ES-I3 (cell line): Measurements from ENCODE around the gene HCN1.

Source experiments
- H3K36me3 ChIP-seq: 2 replicates; pipeline ENCODE4 v1.6.1; 2013; ENCODE audit warnings: mild to moderate bottlenecking, low read length, control low read depth, moderate library complexity; ENCODE audit not compliant: insufficient read depth
- H3K4me1 ChIP-seq: 2 replicates; pipeline ENCODE4 v1.6.1; 2013; ENCODE audit warnings: mild to moderate bottlenecking, control low read depth, low read length; ENCODE audit not compliant: insufficient read depth
- H3K9ac ChIP-seq: 2 replicates; pipeline ENCODE4 v1.6.1; 2013; ENCODE audit warnings: low read depth, mild to moderate bottlenecking, low read length, moderate library complexity
- H3K9me3 ChIP-seq: 2 replicates; pipeline ENCODE4 v1.6.1; 2013; ENCODE audit warnings: mild to moderate bottlenecking, low read length, moderate library complexity; ENCODE audit not compliant: control insufficient read depth, insufficient read depth

The HCN1 gene

DNA sequence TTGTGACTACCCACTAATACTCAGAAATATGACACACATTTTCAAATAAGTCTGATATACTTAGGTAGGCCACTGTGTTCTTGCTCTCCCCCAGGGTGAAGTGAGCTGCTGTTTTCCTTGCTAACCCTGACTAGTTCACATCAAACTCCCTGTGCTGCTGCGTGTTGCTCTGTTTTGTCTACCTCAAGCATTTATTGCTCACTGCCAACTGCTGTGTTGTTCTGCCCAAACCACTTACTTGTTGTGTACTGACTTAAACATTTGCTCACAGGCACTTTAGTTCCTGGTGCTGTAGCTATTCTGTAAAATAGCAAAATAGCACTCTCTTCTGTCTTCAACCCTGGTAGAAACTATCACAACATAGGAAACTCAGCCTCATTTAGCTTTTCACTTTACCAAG is 255.7 kb downstream of the HCN1 start:
- Histone ChIP-seq H3K9ac (no peak overlapping the region), H3K9me3 (no peaks in the 10 kb centered on the region), H3K4me1 (no peaks in the 10 kb centered on the region), H3K36me3 (no peaks in the 10 kb centered on the region)

DNA sequence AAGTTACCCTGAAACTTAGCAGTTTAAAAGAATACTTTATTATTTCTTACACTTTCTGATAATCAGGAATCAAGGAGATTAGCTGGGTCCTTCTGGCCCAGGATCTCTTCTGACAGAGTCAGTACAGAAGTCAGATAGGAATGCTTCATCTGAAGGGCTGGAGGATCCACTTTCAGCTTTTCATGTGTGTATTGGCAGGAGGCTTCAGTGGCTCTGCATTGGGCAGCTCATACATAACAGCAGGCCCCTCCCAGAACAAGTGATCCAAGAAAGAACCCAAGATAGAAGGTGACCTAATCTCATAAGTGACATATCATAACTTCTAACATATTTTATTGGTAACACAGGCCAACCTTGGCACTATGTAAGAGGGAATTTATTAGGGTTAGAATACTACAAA is 258.4 kb downstream of the HCN1 start:
- H3K9ac ChIP-seq = no peak overlapping the region
- H3K36me3 ChIP-seq = no peaks in the 10 kb centered on the region
- H3K4me1 ChIP-seq = no peaks in the 10 kb centered on the region
- H3K9me3 ChIP-seq = no peaks in the 10 kb centered on the region

DNA sequence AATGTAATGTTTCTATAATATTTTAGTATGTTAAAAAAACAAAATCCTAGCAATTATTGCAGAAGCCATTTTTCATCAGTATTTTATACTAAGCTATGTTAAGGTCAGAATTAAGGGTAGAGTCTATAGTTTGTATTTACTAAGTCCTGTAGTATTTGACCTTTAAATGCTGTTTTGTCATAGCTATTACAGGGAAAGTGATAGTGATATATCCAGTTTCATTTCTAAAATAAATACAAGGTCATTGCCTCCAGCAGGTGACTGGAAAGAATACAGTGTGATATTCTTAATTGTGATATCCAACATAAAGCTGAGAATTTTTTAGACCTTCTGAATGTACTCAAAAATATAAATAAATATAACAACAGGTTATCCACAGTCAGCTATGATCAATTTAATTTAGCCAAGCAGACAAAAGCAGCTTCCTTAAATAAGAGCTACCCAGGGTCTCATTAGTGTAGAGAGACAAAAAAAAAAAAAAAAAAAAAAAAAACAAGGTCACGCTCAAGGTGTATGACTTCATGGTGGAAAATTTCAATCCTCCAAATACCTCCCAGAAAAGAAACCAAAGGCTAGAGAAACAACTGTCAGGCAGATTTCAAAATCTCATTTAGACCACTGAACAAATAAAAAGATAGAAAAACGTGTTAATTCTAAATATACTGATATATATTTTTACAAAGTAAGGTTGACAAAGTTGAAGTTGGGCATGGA is 278.7 kb downstream of the HCN1 start:
- H3K36me3 ChIP-seq = no peaks in the 10 kb centered on the region; the same call in 1 of the 2 replicates
- no peak overlapping the region for H3K9ac ChIP-seq
- H3K4me1 ChIP-seq = peaks cover under 1% of the 10 kb centered on the region; the same call in 1 of the 2 replicates
- no peaks in the 10 kb centered on the region for H3K9me3 ChIP-seq

DNA sequence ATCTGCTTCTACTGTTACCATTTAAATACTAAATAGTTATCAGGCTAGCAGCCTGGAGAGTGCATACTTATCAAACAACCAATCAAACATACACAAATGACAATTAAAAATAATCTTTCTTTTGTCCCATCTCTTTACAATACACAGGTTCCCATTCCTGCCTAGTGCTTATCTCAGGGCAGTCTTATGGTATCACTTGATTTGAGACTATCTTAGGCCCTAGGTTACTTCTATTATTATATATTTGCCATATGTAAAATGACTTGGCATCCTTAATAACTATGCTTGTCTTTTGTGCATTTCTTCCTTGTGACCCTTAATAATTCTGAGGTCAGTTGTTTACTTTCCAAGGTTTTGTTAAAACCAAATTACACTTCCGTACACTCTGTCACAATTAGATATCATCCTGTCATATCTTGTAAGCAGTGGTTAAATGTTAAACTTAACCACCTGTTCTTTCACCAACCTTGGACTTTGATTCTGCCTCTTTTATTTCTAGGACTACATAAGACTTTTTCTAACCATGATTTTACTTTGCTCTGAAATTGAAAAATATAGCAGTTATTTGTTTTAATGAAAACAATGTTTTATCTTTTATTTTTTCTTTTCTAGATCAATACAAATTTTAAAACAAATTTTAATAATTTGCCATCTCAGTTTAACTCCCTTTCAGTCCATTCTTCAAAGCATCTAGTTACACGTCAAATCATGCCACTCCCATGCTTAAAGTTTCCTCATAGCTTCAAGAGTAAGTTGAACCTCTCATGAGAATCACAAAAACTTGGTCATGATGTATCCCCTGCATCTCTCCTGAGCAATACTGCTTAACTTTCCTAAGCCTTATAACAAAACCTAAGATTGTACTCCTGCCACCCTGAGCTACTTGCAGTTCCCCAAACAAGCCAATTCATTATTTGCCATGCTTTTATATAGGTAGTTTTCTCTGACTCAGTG is 281.3 kb downstream of the HCN1 start:
- Histone ChIP-seq H3K36me3 (no peaks in the 10 kb centered on the region; the same call in 1 of the 2 replicates), H3K9me3 (no peaks in the 10 kb centered on the region), H3K4me1 (peaks cover 8% of the 10 kb centered on the region; the same call in 1 of the 2 replicates), H3K9ac (no peak overlapping the region)

DNA sequence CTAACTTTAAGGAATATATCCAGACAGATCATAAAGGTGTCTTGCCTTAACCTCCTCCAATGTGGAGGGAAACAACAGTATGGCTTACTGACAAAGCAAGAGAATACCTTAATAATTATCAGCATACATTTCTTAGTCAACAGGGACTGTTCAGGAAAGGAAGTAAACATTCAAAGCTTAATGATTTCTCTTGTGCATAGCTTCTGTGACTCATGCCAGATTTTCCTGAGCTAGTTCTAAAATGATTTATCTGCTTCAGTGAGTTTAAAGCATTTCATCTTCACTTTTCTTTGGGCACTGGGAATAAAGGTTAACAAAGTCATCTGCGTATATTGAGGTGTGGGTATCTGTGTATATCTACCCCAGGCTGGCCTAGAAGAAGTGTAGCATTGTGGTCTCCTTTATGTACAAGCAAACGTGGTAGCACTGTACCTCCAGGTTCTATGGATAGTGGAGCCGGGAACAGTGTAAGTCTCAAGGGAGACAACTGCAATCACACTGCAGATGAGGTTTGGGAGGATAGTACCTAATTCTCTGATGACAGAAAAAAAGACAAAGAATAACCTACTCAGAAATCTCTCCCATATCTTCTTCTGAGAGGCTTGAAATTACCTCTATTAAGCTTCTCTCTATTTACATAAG is 284.1 kb downstream of the HCN1 start:
- Histone ChIP-seq H3K9ac (no peak overlapping the region), H3K36me3 (no peaks in the 10 kb centered on the region), H3K9me3 (no peaks in the 10 kb centered on the region), H3K4me1 (peaks cover 8% of the 10 kb centered on the region; the same call in 1 of the 2 replicates)

DNA sequence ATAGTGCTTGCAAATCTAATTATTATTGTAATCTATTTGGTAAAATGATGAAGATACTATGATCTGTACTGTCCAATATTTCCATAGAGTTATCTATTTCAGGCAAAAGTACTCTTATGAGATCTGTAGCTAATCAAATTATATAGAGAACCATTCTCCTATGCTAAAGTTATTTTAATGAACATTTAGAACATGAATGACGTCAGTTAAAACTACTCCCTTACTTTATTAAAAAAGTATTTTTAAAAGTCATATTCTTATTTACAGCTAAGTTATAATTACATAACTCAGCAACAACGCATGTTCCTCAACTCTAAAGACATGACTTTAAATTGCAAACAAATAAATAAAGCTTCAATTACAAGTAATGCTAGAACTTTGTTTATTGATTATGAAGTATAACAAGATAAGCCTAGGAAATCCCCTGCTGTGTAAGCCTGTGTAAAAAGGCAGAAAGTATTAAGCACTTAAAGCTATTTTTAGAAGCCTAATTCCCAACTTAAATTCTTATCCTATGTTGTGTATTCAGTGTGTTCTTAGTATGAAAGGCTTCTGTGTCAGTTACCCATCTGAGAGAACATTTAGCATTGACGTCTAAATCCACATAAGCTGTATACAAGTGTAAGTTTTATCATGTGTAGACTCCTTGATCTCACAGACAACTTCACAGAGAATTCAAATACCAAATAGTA is 285.7 kb downstream of the HCN1 start:
- Histone ChIP-seq H3K9me3 (no peaks in the 10 kb centered on the region), H3K9ac (no peak overlapping the region), H3K36me3 (no peaks in the 10 kb centered on the region), H3K4me1 (peaks cover 8% of the 10 kb centered on the region; the same call in 1 of the 2 replicates)

DNA sequence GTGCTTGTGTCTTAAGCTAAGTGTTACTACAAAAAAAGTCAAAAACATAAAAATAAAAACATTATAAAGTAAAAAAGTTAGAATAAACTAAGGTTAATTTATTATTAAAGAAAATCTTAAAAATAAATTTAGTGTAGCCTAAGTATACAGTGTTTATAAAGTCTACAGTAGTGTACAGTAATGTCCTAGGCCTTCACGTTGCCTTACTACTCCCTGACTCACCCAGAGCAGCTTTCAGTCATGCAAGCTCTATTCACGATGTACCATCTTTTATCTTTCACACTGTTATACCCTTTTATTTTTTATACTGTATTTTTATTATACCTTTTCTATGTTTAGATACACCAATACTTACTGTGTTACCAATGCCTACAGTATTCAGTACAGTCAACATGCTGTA is 288.1 kb downstream of the HCN1 start:
- Histone ChIP-seq H3K4me1 (peaks cover 8% of the 10 kb centered on the region; the same call in 1 of the 2 replicates), H3K36me3 (no peaks in the 10 kb centered on the region), H3K9ac (no peak overlapping the region), H3K9me3 (no peaks in the 10 kb centered on the region)

DNA sequence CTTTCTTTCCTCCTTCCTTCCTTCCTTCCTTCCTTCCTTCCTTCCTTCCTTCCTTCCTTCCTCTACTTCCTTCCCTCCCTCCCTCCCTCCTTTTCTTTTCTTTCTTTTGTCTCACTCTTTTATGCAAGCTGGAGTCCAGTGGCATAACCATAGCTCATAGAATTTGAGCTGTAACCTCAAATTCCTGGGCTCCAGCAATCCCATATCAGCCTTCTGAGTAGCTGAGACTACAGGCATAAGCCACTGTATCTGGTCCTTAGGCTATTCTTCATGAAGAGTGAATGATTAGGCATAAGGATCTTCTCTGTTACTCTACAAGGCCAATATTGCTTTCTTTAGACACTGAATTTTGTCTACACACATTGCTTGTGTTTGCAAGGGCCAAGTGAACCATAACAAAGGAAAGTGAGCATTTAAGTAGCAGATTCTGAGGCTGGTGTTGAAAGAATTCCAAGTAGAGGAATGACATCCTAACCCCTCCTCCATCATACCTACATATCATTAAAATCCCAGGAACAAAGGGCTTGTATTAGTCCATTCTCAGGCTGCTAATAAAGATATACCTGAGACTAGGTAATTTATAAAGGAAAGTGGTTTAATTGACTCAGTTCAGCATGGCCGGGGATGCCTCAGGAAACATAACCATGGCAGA is 293.2 kb downstream of the HCN1 start:
- H3K4me1 ChIP-seq = no peaks in the 10 kb centered on the region
- H3K36me3 ChIP-seq = no peaks in the 10 kb centered on the region
- no peaks in the 10 kb centered on the region for H3K9me3 ChIP-seq
- no peak overlapping the region for H3K9ac ChIP-seq

DNA sequence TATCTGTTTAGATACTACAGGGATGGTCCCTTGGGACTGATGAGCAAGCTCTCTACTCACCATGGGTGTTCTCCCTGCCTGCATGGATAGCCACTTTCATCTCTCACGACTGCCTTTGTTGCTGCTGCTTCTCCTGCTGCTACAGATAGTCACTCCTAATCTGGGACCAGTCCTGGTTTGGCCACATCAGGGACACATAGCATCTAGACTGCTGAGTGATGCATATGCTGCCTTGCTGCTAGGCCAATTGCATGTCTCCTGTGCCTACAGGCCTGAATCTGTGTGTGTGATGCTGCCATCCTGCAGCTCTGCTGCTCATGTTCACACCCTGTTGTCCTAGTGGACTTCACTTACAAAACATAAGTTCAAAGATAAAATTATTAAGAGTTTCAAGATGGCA is 297.1 kb downstream of the HCN1 start:
- Histone ChIP-seq H3K9ac (no peak overlapping the region), H3K36me3 (no peaks in the 10 kb centered on the region), H3K9me3 (no peaks in the 10 kb centered on the region), H3K4me1 (no peaks in the 10 kb centered on the region)

DNA sequence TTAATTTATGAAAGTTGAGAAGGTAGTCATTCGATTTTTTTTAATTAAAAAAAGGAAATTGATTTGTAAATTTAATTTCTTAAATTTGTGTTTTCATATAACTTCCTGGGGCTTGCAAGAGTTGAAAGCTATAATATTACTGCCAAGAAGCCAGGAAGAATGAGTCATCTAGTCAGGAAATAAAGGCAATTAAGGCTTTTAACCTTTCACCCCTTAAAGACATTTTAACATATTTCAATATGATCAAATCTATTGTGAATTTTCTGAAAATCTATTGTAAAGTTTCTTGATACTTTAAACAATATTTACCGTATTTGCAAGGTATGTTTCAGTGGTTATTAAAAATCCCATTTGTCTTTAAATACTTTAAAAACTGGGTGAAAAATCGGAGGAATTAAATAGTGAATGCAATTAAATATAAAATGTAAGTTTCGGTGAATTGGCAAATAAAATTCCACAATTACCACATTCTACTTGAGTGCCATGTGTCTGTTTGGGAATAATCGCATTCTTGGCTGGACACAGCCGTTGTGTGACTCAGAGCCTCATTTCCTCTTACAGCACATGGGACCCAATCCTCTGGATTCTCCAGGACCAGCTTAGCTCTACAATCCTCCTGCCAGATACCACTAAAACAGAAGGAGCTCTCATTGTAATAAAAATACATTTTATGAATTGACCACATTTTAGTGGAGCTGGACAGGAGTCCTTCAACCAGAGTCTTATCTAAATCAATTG is 310.7 kb downstream of the HCN1 start:
- H3K9ac ChIP-seq = no peak overlapping the region
- no peaks in the 10 kb centered on the region for H3K36me3 ChIP-seq
- 0 out of 2 replicates have a peak, but pooled peaks cover 4% of the 10 kb centered on the region for H3K4me1 ChIP-seq

DNA sequence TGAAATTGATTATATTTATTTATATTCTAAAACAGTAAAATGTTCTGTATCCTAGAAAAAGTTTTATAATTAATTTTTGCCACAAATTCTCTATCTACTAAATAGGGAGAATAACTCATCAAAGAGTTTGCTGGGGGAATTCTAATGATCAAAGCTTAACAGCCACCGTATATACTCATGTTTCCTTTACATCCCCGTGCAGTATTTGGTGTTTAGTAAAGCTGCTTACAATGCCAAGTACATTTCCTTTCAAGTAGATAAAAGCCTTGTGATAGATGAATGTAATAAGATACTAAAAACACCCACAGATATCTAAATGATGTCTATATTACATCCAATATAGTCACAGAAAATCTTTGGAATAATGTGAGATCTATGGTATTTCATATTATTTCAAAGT is 312.2 kb downstream of the HCN1 start:
- H3K4me1 ChIP-seq = 0 out of 2 replicates have a peak, but pooled peaks cover 4% of the 10 kb centered on the region
- H3K9me3 ChIP-seq = no peaks in the 10 kb centered on the region
- H3K9ac ChIP-seq = no peak overlapping the region
- H3K36me3 ChIP-seq = no peaks in the 10 kb centered on the region

More for the DNA sequence above, 310.7 kb downstream of the HCN1 start:
- H3K9me3 ChIP-seq = no peaks in the 10 kb centered on the region

DNA sequence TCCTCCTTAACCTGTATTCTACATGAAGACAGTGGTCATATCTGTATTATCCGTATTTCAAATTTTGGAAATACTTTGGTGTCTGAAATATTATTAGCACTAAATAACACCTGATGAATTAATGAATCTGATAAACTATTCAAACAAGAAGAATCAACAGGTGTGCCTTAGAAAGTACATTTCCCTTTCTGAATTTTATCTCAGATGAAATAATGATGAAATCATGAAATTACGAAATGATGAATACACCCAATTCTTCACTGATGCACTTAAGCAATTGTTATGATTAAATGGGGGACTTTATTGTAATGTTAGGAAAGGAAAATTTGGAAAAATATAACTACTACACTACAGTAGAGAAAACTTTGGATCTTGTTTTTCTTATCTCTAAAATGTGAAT is 313.6 kb downstream of the HCN1 start:
- 0 out of 2 replicates have a peak, but pooled peaks cover 4% of the 10 kb centered on the region for H3K4me1 ChIP-seq
- H3K9ac ChIP-seq = no peak overlapping the region
- no peaks in the 10 kb centered on the region for H3K36me3 ChIP-seq
- H3K9me3 ChIP-seq = no peaks in the 10 kb centered on the region

DNA sequence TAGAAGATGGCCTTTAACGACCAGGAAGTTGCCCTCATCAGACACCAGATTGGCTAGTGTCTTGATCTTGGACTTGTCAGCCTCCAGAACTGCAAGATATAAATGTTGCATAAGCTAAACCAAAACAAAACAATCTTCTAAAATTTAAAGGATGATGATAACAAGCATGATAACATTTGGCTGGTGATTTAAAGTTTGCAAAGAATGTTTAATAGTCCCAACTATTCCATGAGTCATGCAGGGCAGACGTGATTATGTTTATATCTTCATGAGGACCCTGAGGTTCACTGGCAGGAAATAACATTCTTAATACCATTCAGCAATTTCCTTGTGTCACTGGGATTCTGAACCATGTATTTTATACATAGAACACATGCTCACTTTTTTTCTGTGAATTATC is 319.8 kb downstream of the HCN1 start:
- Histone ChIP-seq H3K36me3 (no peaks in the 10 kb centered on the region), H3K4me1 (no peaks in the 10 kb centered on the region), H3K9ac (no peak overlapping the region)

More for the DNA sequence above, 319.8 kb downstream of the HCN1 start:
- no peaks in the 10 kb centered on the region for H3K9me3 ChIP-seq
